SK-N-DZ (cell line): Measurements from ENCODE around the gene FOXC2.

Experiments
- DNase-seq: peaks from one replicate; pipeline ENCODE4 v3.0.0-alpha.2; 2015; ENCODE audit warnings: low spot score

FOXC2 gene

GRCh38 chr16:86573646-86574508 lies 7.2 kb downstream of the FOXC2 start:
- no peak for DNase-seq

- no peak for DNase-seq
These were observed 8.0 kb downstream of the FOXC2 start for GRCh38 chr16:86574646-86575045.

GRCh38 chr16:86575095-86575685 lies 8.6 kb downstream of the FOXC2 start:
- DNase-seq: no peak

GRCh38 chr16:86575754-86576557 lies 9.3 kb downstream of the FOXC2 start:
- peak; percentile 44 for DNase-seq

- DNase-seq: no peak
These were observed 10.1 kb downstream of the FOXC2 start for GRCh38 chr16:86576591-86577313.

- no peak for DNase-seq
These were observed 10.8 kb downstream of the FOXC2 start for GRCh38 chr16:86577314-86577971.

- DNase-seq: no peak
These were observed 11.5 kb downstream of the FOXC2 start, which contains the start of gene FOXL1 for GRCh38 chr16:86578061-86578599. Gene FOXL1 (plus strand): TSS chr16:86578549. CDS start chr16:86578724, 175 bp downstream.

- DNase-seq: no peak
These were observed 12.1 kb downstream of the FOXC2 start for GRCh38 chr16:86578611-86579267.

- DNase-seq: no peak
These were observed 12.8 kb downstream of the FOXC2 start for GRCh38 chr16:86579268-86580062.

GRCh38 chr16:86580063-86580790 lies 13.6 kb downstream of the FOXC2 start:
- no peak for DNase-seq

- DNase-seq: no peak
These were observed 14.2 kb downstream of the FOXC2 start for GRCh38 chr16:86580791-86581170.

- DNase-seq: no peak
These were observed 14.8 kb downstream of the FOXC2 start for GRCh38 chr16:86581458-86581857.

- no peak for DNase-seq
These were observed 17.5 kb downstream of the FOXC2 start for GRCh38 chr16:86584071-86584685.

GRCh38 chr16:86584726-86585721 lies 18.4 kb downstream of the FOXC2 start:
- no peak for DNase-seq

GRCh38 chr16:86585821-86586611 lies 19.4 kb downstream of the FOXC2 start:
- DNase-seq: no peak

- DNase-seq: no peak
These were observed 20.9 kb downstream of the FOXC2 start for GRCh38 chr16:86587487-86587886.
